PC-3 (cell line): ENCODE results near the gene SKAP1. TPM values are rescaled to one million over a fixed set of nuclear protein-coding genes. Genes with fewer than 3 reads are reported as not detected.

Experiments used
- ATAC-seq: fragments of 200-7000 bp; cut with Tn5 transposase; 2 replicates; pipeline ENCODE4 v1.9.1; 2020; ENCODE audit warnings: mild to moderate bottlenecking, moderate library complexity
- BruUV-seq: library from RNA; stranded (reverse); fragments of 400-500 nt; replicated peaks from 2 replicates; lab custom pipeline; 2021; lab: Mats Ljungman, UMichigan
- CTCF ChIA-PET: fragments of 300-600 bp; sonication (Branson Sonifier 250); formaldehyde crosslinking; loops from one replicate; lab custom pipeline; 2022; ENCODE audit warnings: antibody characterized with exemption; lab: Charles Lee
- POLR2A ChIA-PET: fragments of 300-600 bp; sonication (Branson Sonifier 250); formaldehyde crosslinking; loops from one replicate; lab custom pipeline; 2022; ENCODE audit warnings: antibody characterized with exemption; ENCODE audit not compliant: unreplicated experiment; lab: Charles Lee
- DNase-seq: peaks from one replicate; pipeline ENCODE4 v3.0.0-alpha.2; 2015
- H2AFZ ChIP-seq: fragments of 300-600 bp; sonication (generic); 2 replicates; pipeline ENCODE4 v1.6.0; 2016; ENCODE audit warnings: antibody characterized with exemption, low read length
- H3F3A ChIP-seq: fragments of 300-600 bp; sonication (generic); one replicate; pipeline ENCODE4 v1.6.0; 2017; ENCODE audit warnings: antibody characterized with exemption, low read length, control low read depth, mild to moderate bottlenecking; ENCODE audit not compliant: unreplicated experiment
- H3K27ac ChIP-seq: fragments of 300-600 bp; sonication (generic); 2 replicates; pipeline ENCODE4 v1.5.1; 2016; ENCODE audit warnings: mild to moderate bottlenecking, low read length
- H3K27me3 ChIP-seq: fragments of 300-600 bp; sonication (generic); 2 replicates; pipeline ENCODE4 v1.6.1; 2016; ENCODE audit warnings: low read length, mixed read lengths
- H3K36me3 ChIP-seq: fragments of 300-600 bp; sonication (generic); 2 replicates; pipeline ENCODE4 v1.6.1; 2016; ENCODE audit warnings: low read depth, mixed run types, low read length, mixed read lengths
- H3K4me1 ChIP-seq: fragments of 300-600 bp; sonication (generic); 2 replicates; pipeline ENCODE4 v1.5.1; 2016; ENCODE audit warnings: low read length; ENCODE audit not compliant: insufficient read depth
- H3K4me2 ChIP-seq: fragments of 300-600 bp; sonication (generic); 2 replicates; pipeline ENCODE4 v1.6.0; 2016; ENCODE audit warnings: low read length
- H3K4me3 ChIP-seq: fragments of 300-600 bp; sonication (generic); 2 replicates; pipeline ENCODE4 v1.5.1; 2016; ENCODE audit warnings: mild to moderate bottlenecking, low read length, mixed read lengths
- H3K79me2 ChIP-seq: fragments of 300-600 bp; sonication (generic); 2 replicates; pipeline ENCODE4 v1.6.1; 2017; ENCODE audit warnings: low read length, mixed read lengths
- H3K9ac ChIP-seq: fragments of 300-600 bp; sonication (generic); 2 replicates; pipeline ENCODE4 v1.6.0; 2016; ENCODE audit warnings: mild to moderate bottlenecking, low read length
- H3K9me2 ChIP-seq: fragments of 300-600 bp; sonication (generic); replicated peaks from 2 replicates; pipeline ENCODE4 v1.6.1; 2016; ENCODE audit warnings: mixed run types, low read length, mixed read lengths
- H3K9me3 ChIP-seq: fragments of 300-600 bp; sonication (generic); 2 replicates; pipeline ENCODE4 v1.6.1; 2016; ENCODE audit warnings: low read length, mixed read lengths
- H4K20me1 ChIP-seq: fragments of 300-600 bp; sonication (generic); 2 replicates; pipeline ENCODE4 v1.6.1; 2016; ENCODE audit warnings: low read length, mixed read lengths
- EZH2 ChIP-seq: fragments of 300-600 bp; sonication (generic); IDR thresholded peaks from one replicate; pipeline ENCODE4 v1.6.1; 2017; ENCODE audit warnings: antibody characterized with exemption, mild to moderate bottlenecking, low read length; ENCODE audit not compliant: unreplicated experiment
- EZH2phosphoT487 ChIP-seq: fragments of 300-600 bp; sonication (generic); IDR thresholded peaks from 2 replicates; pipeline ENCODE4 v1.6.1; 2018; ENCODE audit warnings: mild to moderate bottlenecking, antibody characterized with exemption, low read length, borderline replicate concordance
- intact Hi-C: fragments of 100-400 bp; cut with micrococcal nuclease; formaldehyde crosslinking; loops from 2 replicates; pipeline ENCODE4 v1.9.0; 2023
- total RNA-seq: library from RNA; depleted of rRNA; stranded (reverse); fragments of >200 nt; gene quantifications from 2 replicates; pipeline ENCODE4 v1.2.3, GENCODE V29; 2014
- TF ChIP-seq, protein P1 (sequence below): fragments of 300-600 bp; sonication (generic); conservative IDR thresholded peaks from 2 replicates; pipeline ENCODE4 v1.5.1; 2017; ENCODE audit warnings: antibody characterized with exemption, low read depth, mild to moderate bottlenecking, low read length

Gene SKAP1
- total RNA-seq, 1 experiment from 2014 or later: not detected

DNA sequence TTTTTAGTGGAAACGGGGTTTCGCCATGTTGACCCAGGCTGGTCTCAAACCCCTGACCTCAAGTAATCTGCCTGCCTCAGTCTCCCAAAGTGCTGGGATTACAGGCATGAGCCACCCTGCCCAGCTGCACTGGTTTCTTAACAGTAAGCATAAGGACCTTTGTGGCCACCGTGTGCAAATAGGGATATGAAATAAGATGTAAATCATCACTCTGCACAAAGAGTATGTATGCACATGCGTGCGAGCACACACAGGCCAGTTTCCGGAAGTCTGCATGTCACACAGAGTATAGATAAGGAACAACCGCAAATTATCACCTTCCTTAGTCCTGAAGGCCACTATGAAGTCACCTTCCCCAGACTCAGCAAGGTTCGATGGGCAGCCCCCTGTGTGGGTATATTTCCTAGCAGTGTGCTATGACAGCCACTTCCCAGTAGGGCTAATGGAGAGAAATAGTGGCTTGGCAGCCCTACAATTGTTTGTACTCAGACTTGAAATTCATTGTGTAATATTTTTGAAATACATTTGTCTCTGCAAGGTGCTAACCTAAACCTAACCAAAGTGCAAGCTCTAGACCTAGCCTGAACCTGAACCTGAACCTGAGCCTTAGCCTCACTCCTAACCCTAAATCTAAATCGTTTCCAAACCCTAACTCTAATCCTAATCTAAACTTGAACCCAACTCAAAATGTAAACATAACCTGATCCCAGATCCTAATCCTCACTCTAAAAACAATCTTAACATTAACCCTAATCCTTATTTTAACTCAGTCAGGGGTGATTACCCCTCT is 48.4 kb upstream of the SKAP1 start:
- Histone ChIP-seq H3K4me3 (no peak overlapping the region), H2AFZ (no peak overlapping the region), H3K27me3 (no peaks in the 10 kb centered on the region), H3K4me1 (peaks cover 21% of the 10 kb centered on the region), H3K27ac (no peak overlapping the region), H3K36me3 (no peaks in the 10 kb centered on the region), H3F3A (peaks cover 9% of the 10 kb centered on the region), H3K9me2 (no peaks in the 10 kb centered on the region), H3K79me2 (no peaks in the 10 kb centered on the region), H3K4me2 (no peak overlapping the region), H4K20me1 (no peaks in the 10 kb centered on the region), H3K9me3 (no peaks in the 10 kb centered on the region), H3K9ac (no peak overlapping the region)
- no peak for DNase-seq
- ChIA-PET POLR2A (no interaction called here), CTCF (interaction anchor here (0.6 kb wide), 1 partner anchor 99 kb away, joined by 5 read pairs; no protein-coding TSS in a partner anchor)
- TF ChIP-seq, protein P1, sequence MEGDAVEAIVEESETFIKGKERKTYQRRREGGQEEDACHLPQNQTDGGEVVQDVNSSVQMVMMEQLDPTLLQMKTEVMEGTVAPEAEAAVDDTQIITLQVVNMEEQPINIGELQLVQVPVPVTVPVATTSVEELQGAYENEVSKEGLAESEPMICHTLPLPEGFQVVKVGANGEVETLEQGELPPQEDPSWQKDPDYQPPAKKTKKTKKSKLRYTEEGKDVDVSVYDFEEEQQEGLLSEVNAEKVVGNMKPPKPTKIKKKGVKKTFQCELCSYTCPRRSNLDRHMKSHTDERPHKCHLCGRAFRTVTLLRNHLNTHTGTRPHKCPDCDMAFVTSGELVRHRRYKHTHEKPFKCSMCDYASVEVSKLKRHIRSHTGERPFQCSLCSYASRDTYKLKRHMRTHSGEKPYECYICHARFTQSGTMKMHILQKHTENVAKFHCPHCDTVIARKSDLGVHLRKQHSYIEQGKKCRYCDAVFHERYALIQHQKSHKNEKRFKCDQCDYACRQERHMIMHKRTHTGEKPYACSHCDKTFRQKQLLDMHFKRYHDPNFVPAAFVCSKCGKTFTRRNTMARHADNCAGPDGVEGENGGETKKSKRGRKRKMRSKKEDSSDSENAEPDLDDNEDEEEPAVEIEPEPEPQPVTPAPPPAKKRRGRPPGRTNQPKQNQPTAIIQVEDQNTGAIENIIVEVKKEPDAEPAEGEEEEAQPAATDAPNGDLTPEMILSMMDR: no peak
- TF ChIP-seq EZH2: no peak
- no peak for TF ChIP-seq EZH2phosphoT487
- intact Hi-C loops: no loop called here
- no TSS peak for BruUV-seq
- ATAC-seq: no peak

DNA sequence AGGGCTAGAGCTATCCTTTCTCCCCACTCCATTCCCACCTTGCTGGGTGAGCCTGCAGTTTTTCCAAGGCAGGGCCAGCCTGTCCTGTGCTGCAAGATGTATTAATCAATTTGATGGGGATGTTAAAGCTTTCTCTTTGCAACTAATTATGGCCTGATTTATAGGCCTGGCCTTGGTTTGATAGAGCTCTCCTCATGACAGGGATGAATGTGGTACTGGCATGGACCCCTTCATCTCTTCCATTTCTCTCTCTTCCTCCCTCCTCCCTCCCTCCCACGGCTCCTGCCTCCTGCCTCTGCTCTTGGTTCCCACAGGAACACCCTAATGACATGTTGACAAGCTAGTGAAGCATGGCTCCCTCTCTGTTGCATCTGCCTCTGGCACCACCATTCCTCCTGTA is 47.2 kb upstream of the SKAP1 start:
- Histone ChIP-seq H3K9ac (no peak overlapping the region), H2AFZ (no peak overlapping the region), H3F3A (peaks cover 6% of the 10 kb centered on the region), H3K36me3 (no peaks in the 10 kb centered on the region), H3K4me2 (no peak overlapping the region), H3K9me2 (no peaks in the 10 kb centered on the region), H3K27ac (no peak overlapping the region), H3K27me3 (no peaks in the 10 kb centered on the region), H3K79me2 (no peaks in the 10 kb centered on the region), H3K4me3 (no peak overlapping the region), H4K20me1 (no peaks in the 10 kb centered on the region), H3K4me1 (peaks cover 22% of the 10 kb centered on the region), H3K9me3 (no peaks in the 10 kb centered on the region)
- POLR2A ChIA-PET: no interaction called here
- CTCF ChIA-PET: no interaction called here
- BruUV-seq: no TSS peak
- intact Hi-C loops: no loop called here
- no peak for DNase-seq
- TF ChIP-seq EZH2 (no peak), EZH2phosphoT487 (no peak)
- TF ChIP-seq, protein P1: no peak
- no peak for ATAC-seq
